K562 (cell line): Measurements from ENCODE around the gene SCGB1D4. TPM values are rescaled to one million over a fixed set of nuclear protein-coding genes. Genes with fewer than 3 reads are reported as not detected.

Source experiments
- ARNT ChIP-seq, 2 experiments: fragments of 450-650 bp; IDR thresholded peaks; 2 replicates each; pipeline ENCODE4 v1.6.1; 2016; ENCODE audit warnings: mild to moderate bottlenecking in 1 of 2
- COPS2 ChIP-seq: fragments of 450-650 bp; conservative IDR thresholded peaks from 2 replicates; pipeline ENCODE4 v1.6.1; 2016; ENCODE audit warnings: mild to moderate bottlenecking, moderate library complexity
- CTBP1 ChIP-seq: fragments of 450-650 bp; IDR thresholded peaks from 2 replicates; pipeline ENCODE4 v1.6.1; 2016; ENCODE audit warnings: borderline replicate concordance
- CTCFL ChIP-seq: IDR thresholded peaks from 2 replicates; pipeline ENCODE4 v1.6.1; 2011; ENCODE audit warnings: borderline replicate concordance, low read depth, mild to moderate bottlenecking, moderate library complexity, low read length; ENCODE audit not compliant: insufficient read depth, poor library complexity, severe bottlenecking
- DDX20 ChIP-seq: fragments of 450-650 bp; IDR thresholded peaks from 2 replicates; pipeline ENCODE4 v1.6.1; 2016; ENCODE audit warnings: missing genetic modification characterization, low read depth, mild to moderate bottlenecking, missing compliant biosample characterization, moderate library complexity
- E2F4 ChIP-seq: sonication (generic); formaldehyde crosslinking; IDR thresholded peaks from 2 replicates; pipeline ENCODE4 v1.8.0; 2022; ENCODE audit warnings: mild to moderate bottlenecking, low read depth, missing genetic modification reagents
- EGR1 ChIP-seq: fragments of 450-650 bp; conservative IDR thresholded peaks from 2 replicates; pipeline ENCODE4 v1.6.1; 2017; ENCODE audit warnings: mild to moderate bottlenecking
- FIP1L1 ChIP-seq: fragments of 200-400 bp; formaldehyde crosslinking; IDR thresholded peaks from 2 replicates; pipeline ENCODE4 v1.6.1; 2018; ENCODE audit warnings: mild to moderate bottlenecking, low read depth, low read length; ENCODE audit not compliant: poor library complexity, severe bottlenecking
- FOXA3 ChIP-seq, 2 experiments: fragments of 450-650 bp in 1 of 2; sonication (generic) in 1 of 2; formaldehyde crosslinking; IDR thresholded peaks in 1 of 2; conservative IDR thresholded peaks in 1 of 2; 2 replicates each; pipeline versions ENCODE4 v1.4.0 to v1.8.0; 2020 to 2022; ENCODE audit warnings: mild to moderate bottlenecking in 2 of 2, missing genetic modification reagents in 1 of 2
- HMGXB4 ChIP-seq: sonication (generic); formaldehyde crosslinking; IDR thresholded peaks from 2 replicates; pipeline ENCODE4 v1.8.1; 2023; ENCODE audit warnings: mild to moderate bottlenecking, missing genetic modification reagents
- IRF1 ChIP-seq: sonication (generic); formaldehyde crosslinking; IDR thresholded peaks from 2 replicates; pipeline ENCODE4 v1.8.0; 2022; ENCODE audit warnings: missing genetic modification reagents, mild to moderate bottlenecking, borderline replicate concordance
- IRF9 ChIP-seq: fragments of 450-650 bp; IDR thresholded peaks from 2 replicates; pipeline ENCODE4 v1.6.1; 2016; ENCODE audit warnings: missing biosample characterization, missing genetic modification characterization
- PTRF ChIP-seq: fragments of 450-650 bp; IDR thresholded peaks from 2 replicates; pipeline ENCODE4 v1.6.1; 2016; ENCODE audit warnings: mild to moderate bottlenecking, missing genetic modification characterization, missing compliant biosample characterization
- PURB ChIP-seq: sonication (generic); formaldehyde crosslinking; IDR thresholded peaks from 2 replicates; pipeline ENCODE4 v1.9.0; 2021; ENCODE audit warnings: low read depth, mild to moderate bottlenecking, missing genetic modification reagents
- SAP30 ChIP-seq: fragments of 200-600 bp; sonication (generic); IDR thresholded peaks from 2 replicates; pipeline ENCODE4 v1.6.1; 2012; ENCODE audit warnings: borderline replicate concordance, low read depth, mild to moderate bottlenecking, moderate library complexity, low read length, control low read depth, inconsistent platforms; ENCODE audit not compliant: insufficient read depth, poor library complexity, severe bottlenecking
- ZBTB2 ChIP-seq: fragments of 450-650 bp; IDR thresholded peaks from 2 replicates; pipeline ENCODE4 v1.6.1; 2016; ENCODE audit warnings: antibody characterized with exemption
- ZNF124 ChIP-seq: sonication (generic); formaldehyde crosslinking; IDR thresholded peaks from 2 replicates; pipeline ENCODE4 v1.8.1; 2022; ENCODE audit warnings: missing genetic modification reagents
- polyA plus RNA-seq, 8 experiments: library from polyadenylated mRNA; depleted of rRNA in 4 of 8; stranded (reverse) in 5 of 8; unstranded in 3 of 8; fragments of >200 nt; fragmentation: Nextera tagmentation in 2 of 8; fragmentation: Illumina TruSeq in 1 of 8; extraction: Ambion mirVana in 2 of 8; extraction: Trizol in 1 of 8; gene quantifications; 2 replicates each; pipeline versions ENCODE4 v1.2.1 to v1.2.3, GENCODE V29; 2011 to 2014; ENCODE audit warnings: inconsistent platforms in 1 of 8, missing spikeins in 1 of 8
- total RNA-seq, 7 experiments: library from RNA; depleted of rRNA in 6 of 7; stranded (reverse); fragments of >200 nt in 6 of 7; fragmentation: Illumina TruSeq in 2 of 7; extraction: Trizol in 2 of 7; gene quantifications; 2 replicates each; pipeline versions ENCODE4 v1.2.1 to v1.2.3, GENCODE V29; 2011 to 2021; ENCODE audit warnings: low replicate concordance in 1 of 7

The SCGB1D4 gene
- total and polyA plus RNA-seq, 9 of the 15 experiments (the other 6 are each of a cell fraction or from before 2014, with no cell fraction given), result not detected

GRCh38 chr11:62324731-62325556, 26.1 kb upstream of the SCGB1D4 start (continued):
- TF ChIP-seq IRF9 (tag) (peak; percentile 44; the same call in 1 of the 2 replicates), ZNF124 (CRISPR knock-in tag) (no peak), EGR1 (peak; percentile 61), FIP1L1 (no peak), E2F4 (no peak), ARNT (IDR thresholded peaks at IDR 0.05) (no peak), CTBP1 (no peak; the same call in 1 of the 2 replicates), PURB (CRISPR knock-in tag) (no peak), PTRF (no peak), DDX20 (tag) (no peak), SAP30 (no peak), HMGXB4 (CRISPR knock-in tag) (no peak), ZBTB2 (no peak), IRF1 (CRISPR knock-in tag) (no peak), COPS2 (no peak), FOXA3 (CRISPR knock-in tag; conservative IDR thresholded peaks at IDR 0.05 in 1 of 2, IDR thresholded peaks at IDR 0.05 in 1 of 2) (no peak), CTCFL (peak; percentile 10)
